ENCODE results near the gene MYZAP.

DNA sequence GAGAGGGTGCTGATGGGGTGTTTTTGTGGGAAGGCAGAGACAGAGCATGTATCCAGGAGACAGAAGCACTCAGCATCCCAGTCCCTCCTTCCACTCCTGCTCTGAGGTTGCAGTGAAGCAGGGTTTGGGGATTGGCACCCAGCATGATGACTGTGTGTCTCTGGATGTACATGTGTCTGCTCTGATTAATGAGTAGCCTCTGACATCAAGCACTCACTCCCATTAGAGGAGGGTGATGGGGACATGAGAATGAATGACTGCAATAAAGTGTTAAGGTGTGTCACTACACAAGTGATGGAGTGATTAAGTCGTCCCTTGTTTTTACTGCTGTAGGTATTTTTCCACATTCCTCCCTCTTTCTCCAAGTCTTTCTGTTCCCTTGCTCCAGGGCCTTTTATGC, 9.6 kb upstream of the MYZAP start:
- TF ChIP-seq, protein P1, sequence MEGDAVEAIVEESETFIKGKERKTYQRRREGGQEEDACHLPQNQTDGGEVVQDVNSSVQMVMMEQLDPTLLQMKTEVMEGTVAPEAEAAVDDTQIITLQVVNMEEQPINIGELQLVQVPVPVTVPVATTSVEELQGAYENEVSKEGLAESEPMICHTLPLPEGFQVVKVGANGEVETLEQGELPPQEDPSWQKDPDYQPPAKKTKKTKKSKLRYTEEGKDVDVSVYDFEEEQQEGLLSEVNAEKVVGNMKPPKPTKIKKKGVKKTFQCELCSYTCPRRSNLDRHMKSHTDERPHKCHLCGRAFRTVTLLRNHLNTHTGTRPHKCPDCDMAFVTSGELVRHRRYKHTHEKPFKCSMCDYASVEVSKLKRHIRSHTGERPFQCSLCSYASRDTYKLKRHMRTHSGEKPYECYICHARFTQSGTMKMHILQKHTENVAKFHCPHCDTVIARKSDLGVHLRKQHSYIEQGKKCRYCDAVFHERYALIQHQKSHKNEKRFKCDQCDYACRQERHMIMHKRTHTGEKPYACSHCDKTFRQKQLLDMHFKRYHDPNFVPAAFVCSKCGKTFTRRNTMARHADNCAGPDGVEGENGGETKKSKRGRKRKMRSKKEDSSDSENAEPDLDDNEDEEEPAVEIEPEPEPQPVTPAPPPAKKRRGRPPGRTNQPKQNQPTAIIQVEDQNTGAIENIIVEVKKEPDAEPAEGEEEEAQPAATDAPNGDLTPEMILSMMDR (IDR thresholded peaks at IDR 0.05) = no peak
- no peak for TF ChIP-seq POLR2A (IDR thresholded peaks at IDR 0.05)
- TF ChIP-seq EP300 (IDR thresholded peaks at IDR 0.05) = no peak
- TF ChIP-seq POLR2AphosphoS5 (IDR thresholded peaks at IDR 0.05) = no peak

Measured in sigmoid colon (tissue), 4 donors.